ENCODE results near the gene SEPTIN12.

Gene SEPTIN12

DNA sequence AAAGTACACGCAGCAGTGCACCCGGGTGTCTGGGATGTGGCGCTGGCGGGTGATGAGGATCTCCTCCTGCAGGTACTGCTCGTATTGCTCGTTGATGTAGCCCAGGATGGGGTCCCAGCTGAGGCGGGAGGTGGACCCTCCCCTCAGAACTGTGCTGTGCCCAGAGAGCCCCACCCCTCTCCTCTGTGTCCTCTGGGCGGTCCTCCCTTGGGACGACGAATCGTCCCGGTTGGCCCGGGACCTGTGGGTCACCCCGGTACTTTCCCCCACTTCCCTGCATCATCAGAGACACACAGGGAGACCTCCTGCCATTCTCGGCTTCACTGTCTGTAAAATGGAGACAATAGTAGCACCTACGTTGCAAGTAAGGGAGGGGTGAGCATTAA, 4.2 kb downstream of the SEPTIN12 start:
- DNase-seq: no peak

DNA sequence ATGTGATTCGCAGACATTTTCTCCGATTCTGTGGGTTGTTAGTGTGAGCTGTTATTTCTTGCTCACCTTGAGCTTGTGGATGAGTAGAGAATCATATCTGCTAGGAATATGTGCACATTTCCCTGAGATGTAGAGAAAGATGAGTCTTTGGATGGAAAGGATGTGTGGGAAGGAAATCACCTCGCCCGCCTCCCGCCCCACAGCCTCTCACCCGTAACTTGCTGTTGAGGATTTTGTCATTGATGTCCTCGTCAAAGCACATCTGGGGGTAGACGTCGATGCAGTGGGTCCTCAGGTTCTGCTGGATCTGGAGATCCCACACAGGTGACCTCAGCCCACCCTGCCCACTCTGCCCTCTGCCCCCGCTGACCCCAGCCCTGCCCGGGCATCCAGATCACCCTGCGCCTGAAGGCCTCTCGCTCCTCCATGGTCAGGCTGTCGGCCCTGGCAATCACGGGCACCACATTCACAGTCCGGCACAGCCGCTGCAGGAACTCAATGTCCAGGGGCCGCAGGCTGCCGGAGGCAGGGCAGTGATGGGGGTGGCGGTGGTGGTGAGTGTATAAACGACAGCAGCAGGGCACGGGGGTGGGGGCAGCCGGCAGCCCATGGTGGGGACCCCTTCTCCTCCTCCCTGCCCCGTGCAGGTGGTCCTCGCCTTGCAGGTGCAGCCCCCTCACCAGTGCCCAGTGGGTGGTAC, 4.7 kb downstream of the SEPTIN12 start:
- no peak for DNase-seq

DNA sequence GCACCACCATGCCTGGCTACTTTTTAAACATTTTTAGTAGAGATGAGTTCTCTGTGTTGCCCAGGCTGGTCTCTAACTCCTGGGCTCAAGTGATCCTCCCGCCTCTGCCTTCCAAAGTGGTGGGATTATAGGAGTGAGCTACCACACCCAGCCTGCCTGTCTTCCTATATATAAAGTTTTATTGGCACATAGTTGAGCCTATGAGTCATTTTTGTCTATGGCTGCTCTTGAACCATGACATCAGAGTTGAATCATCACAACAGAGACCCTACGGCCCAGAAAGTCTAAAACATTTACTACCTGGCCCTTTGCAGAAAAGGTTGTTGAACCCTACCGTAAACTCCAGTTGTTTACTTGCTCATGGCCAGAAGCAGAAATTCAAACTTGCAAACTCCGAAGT, 7.9 kb downstream of the SEPTIN12 start:
- no peak for DNase-seq

DNA sequence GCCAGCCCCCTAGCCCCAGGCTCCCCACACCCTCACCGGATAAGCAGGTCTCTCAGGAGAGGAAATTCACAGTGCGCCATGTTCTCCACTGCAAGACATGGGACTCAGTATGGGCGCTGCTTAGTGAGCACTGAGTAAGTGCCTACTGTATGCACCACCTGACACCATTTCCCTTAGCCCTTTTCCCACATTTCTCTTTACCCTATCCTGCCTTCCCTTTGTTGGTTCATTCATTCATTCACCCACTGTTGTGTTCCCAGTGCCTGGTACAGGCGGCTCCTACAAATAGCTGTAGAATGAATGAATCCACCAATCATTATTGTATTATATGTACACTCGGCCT, 10.1 kb downstream of the SEPTIN12 start:
- DNase-seq: no peak

DNA sequence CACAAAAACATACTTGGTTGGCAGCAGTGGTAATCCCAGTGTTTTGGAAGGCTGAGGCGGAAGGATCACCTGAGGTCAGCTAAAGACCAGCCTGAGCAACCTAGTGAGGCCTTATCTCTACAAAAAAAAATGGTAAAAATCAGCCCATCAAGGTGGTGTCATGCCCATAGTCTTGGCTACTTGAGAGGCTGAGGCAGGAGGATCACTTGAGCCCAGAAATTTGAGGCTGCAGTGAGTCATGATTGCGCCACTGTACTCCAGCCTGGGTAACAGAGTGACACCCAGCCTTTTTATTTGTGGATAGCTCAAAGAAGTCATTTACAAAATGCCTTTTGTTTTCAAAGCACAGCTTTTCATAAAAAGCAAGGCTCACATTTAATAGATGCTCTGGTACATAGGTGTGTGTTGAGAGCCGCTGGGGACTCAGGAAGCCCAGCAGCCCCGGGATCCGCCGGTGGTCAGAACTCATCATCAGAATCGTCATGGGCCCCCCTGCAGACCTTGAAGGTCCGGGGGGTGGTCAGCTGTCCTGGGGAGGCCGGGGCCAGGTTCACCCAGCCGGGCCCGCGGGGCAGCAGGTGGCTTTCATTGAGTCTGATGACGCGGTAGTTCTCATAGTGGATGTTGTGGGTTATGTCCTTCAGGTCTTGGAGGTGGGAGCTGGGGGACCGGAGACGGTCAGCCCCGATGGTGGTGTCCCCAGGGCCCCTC, 10.7 kb downstream of the SEPTIN12 start:
- DNase-seq: no peak

DNA sequence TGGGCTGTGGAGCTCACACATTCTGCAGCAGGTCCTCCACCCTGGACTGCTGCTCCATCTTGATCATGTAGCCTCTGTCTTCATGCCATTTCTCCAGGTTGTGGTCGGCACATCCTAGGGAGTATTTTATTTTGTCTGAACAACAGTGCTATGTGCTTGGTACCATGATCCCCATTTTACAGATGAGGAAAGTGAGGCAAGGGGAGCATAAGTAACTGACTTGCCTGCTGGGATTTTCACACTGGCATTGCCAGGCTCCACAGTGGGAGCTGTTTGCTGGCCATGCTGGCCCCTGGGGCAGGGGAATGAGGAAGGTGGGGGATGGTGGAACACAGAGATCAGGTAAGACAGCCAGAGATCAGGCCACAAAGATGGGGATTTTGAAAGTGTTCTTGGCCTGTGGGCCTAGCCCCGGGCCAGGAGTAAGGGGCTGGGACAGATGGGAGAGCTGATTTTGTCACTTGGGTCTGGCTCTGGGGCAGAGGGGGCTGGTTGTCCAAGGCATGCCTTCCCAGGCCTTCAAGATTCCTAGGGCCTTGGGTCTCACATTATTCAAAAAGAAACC, 11.9 kb downstream of the SEPTIN12 start:
- no peak for DNase-seq

DNA sequence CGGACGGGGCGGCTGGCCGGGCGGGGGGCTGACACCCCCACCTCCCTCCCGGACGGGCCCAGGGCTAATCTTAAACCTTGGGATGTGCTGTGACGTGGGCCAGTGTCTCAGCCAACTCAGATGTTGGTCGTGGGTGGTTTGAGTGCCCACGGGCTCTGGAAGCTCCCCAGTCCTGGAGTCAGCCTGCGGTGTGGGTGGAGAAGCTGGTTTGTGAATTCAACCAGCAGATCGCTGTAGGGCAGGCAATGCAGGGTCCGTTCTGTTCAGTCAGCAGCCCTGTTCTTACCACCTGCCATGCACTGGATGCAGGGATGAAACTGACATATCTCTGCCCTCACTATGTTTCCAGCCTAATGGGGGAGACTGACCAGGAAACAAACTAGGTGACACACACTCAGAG, 13.1 kb downstream of the SEPTIN12 start:
- DNase-seq: no peak

DNA sequence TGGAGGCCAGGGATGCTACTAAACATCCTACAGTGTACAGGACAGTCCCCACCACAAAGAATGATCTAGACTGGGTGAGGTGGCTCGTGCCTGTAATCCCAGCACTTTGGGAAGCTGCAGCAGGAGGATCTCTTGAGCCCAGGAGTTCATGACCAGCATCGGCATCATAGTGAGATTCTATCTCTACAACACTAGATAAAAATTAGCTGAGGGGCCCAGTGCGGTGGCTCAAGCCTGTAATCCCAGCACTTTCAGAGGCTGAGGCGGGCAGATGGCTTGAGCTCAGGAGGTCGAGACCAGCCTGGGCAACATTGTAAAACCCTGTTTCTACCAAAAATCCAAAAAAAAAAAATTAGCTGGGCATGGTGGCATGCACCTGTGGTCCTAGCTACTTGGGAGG, 15.8 kb downstream of the SEPTIN12 start:
- no peak for DNase-seq

DNA sequence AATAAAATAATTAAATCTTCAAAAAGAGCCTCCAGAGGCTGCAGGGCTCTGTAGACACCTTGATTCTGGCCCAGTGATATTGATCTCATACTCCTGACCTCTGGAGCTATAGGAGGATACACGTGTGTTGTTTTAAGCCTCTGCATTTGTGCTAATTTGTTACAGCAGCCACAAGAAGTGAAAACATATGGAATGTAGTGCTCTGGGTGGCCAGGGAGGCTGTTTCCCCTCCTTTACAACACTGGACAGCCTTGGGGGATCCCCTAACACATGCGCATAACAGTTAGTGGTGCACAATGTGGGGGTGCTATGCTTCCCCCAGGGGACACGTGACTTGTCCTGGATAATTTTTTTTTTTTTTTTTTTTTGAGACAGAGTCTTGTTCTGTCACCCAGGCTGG, 16.5 kb downstream of the SEPTIN12 start:
- DNase-seq: no peak

DNA sequence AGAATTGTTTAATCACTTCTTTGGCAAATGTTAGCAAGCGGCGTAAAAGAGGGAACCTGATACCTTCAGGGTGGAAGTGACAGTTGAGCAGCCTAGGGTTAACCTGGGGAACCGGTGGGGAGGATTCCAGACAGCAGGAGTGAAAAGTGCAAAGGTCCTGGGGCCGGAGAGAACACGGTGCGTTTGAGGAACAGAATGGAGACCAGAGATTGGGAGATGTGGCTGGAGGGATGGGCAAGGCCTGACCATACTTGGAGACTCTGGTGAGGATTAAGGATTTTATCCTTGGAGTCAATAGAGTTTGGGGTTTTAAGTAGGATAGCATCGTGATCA, 18.9 kb downstream of the SEPTIN12 start:
- DNase-seq: no peak

DNA sequence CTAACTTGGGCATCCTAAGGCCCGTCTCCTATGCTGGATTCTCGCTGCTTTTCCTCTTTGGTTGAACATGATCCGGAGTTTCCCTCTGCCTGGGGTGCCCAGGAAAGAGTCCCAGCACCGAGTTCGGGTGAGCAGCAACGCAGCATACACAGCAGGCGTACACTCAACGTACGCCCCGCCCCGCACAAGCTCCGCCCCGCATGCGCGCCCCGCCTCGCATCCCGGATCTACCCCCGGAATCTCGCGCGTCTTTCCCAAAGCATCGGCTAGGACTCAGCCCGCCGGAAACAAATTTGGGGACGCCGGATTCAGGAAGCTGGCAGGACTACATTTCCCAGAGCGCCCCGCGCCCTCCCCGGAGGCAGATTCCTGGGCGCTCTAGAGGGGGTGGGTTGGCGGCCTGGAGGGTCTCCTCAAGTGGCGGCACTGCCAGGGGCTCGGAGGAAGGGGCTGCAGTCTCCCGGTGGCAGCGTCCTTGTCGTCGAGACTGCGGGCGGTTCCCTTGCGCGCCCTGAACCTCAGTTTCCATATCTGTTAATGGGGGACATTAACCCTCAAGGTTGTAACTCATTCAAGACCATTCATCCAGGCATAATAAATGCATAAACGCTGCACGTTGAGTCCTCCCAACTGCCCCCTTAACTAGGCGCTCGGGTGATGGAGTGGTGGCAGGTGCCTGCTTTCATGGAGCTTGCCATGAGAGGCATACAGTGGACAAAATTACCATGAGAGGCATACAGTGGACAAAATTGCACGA, 19.4 kb downstream of the SEPTIN12 start:
- DNase-seq: peak; percentile 89

DNA sequence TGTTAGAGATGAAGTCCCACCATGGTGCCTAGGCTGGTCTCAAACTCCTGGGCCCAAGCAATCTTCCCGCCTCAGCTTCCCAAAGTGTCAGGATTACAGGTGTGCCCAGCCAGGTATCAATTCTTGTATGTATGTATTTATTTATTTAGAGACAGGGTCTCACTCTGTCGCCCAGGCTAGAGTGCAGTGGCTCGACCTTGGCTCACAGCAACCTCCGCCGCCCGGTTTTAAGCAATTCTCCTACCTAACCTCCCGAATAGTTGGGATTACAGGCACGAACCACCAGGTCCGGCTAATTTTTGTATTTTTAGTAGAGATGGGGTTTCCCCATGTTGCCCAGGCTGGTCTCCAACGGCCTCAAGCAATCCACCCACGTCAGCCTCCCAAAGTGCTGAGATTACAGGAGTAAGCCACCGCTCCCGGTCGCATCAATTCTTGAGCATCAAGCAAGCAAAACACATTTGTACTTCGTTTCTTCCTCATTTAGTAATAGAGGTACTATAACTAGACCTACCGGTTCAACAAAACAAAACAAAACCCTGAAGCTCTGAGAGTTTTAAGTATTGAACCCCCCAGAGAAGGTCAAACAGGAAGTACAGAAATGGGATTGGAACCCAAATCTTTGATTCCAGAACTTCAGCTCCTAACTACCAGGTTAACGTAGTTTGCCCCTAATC, 20.1 kb downstream of the SEPTIN12 start:
- DNase-seq: no peak

DNA sequence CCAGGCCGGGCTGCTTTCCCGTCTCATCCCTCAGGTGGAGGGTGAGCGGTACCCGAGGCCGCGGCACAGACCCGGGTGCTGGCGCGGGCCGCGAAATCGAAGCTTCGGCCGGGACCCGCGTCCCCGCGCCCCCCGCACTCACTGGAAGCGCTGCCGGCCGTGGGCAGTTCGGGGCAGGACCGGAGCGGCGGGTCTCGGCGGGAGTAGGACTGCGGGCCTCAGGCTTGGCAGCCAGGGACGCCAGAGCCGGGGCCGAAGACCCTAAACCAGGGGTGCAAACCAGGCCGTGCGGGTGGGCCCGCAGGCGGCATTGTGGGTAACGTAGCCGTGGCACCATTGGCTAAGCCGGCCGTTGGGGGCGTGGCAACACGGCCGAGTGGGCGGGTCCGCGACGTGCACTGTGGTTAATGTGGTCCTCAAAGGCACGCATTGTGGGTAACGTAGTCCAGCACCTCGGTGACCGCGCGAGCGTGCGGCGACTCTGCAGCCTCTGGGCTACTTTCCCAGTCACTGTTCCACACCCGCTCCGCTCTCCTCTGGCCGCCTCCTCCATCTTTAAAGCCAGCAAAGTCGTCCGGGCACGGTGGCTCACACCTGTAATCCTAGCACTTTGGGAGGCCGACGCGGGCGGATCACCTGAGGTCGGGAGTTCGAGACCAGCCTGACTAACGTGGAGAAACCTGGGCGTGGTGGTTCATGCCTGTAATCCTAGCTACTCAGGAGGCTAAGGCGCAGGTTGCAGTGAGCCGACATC, 21.1 kb downstream of the SEPTIN12 start, which contains the start of gene ZNF500:
ZNF500 (minus strand) TSS at position 288 of the 754 bp plus-strand sequence. CDS start 1,184 bp downstream, outside the sequence.
- DNase-seq: peak; percentile 95

DNA sequence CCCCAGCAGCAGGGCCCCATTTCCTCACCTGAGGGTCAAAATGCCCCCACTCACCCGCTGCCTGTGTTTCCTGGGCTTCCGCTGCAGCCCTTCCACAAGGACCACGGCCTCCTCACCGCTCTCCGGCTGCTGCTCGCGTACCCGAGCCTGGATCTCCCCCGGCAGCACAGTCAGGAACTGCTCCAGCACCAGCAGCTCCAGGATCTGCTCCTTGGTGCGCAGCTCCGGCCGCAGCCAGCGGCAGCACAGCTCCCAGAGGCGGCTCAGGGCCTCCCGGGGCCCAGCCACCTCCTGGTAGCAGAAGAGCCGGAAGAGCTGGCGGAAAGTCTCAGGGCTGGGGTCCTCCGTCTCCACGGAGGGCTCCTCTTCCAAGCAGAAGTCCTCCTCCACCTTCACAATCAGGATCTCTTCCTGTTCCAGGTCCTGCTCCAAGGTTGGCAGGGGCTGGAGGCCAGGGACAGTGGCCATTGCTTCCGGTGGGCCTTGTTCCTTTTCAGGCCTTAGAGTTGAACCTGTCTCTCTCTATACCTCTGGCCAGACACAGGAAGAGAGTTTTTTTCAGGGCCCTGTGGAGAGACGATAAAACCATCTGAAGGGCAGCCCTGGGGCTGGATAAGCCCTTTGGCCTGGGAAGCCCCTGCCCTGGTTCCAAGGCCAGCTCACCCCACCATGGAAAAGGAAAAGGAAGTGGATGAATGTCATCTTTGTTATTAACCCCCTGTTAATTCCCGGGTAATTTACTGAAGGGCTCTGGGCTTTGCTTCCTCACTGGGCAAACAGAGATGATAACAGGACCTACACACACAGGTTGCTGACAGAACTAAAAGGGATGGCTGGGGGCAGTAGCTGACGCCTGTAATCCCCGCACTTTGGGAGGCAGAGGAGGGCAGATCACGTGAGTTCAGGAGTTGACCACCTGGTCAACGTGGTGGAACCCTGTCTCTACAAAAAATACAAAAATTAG, 22.4 kb downstream of the SEPTIN12 start:
- DNase-seq: no peak

DNA sequence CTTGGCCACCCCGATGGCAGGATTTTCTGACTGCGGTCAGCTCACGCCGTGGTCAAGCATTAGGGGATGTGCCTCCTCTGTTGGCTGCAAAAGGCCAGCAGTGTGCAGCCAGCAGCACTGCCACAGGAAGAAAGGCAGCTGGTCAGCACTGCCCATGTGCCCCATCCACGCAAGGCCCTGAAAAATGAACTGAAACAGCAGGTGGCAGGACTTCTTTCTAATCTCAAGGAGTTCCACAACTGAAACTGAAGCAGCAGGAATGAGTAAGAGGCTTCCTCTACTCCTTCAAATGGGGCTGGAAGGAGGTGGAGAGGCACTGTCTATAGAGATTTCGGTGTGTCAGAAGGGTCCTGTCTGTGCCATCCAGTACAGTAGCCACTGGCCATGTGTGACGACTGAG, 24.4 kb downstream of the SEPTIN12 start:
- no peak for DNase-seq

DNA sequence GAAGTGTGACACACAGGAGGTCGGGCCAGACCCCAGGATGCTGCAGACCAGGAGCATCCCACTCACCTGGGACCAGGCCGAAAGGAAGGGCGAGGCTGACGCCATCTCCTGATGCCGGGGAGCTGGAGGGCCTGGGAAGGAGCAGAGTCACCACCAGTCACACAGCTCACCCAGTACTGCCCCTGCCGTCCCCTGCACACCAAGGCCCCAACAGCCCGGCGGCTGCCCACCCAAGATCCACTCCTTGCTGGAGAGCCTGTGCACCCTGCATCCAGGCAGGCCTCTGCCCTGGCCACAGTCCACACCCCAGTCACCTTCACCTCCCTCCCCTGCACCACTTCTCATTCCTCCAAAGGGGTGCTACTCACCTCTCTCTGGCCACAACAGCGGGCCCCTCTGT, 25.9 kb downstream of the SEPTIN12 start:
- no peak for DNase-seq

DNA sequence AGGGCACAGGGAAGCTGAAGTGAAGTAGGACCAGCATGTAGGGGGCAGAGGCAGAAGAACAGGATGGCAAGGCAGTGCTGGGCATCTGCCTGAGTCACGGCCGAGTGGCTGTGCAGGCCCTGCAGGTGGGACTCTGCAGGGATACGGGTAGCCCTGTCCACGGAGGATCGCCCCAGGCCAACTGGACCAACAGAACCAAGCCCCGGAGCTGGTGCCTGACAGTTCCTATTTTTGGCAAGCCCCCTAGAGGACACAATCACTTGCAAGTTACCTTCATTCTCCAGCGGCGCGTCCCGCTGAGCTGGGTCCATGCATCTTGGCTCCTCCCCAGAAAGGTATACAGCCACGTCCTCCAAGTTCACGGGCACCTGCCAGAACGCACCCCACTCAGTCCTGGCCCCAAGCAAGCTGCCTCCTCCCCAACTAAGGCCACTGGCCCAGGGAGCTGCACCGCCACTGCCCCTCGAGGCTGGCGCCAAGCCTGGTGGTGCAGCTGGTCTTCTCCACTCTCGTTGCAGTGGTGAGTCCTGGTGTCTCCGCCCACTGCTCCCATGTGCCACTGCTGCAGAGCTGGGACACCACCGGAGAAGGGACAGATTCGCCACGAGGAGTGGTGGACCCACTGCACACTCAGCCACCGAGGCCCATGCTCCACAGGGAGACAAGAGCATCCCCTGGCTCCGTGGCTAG, 27.8 kb downstream of the SEPTIN12 start:
- DNase-seq: no peak

DNA sequence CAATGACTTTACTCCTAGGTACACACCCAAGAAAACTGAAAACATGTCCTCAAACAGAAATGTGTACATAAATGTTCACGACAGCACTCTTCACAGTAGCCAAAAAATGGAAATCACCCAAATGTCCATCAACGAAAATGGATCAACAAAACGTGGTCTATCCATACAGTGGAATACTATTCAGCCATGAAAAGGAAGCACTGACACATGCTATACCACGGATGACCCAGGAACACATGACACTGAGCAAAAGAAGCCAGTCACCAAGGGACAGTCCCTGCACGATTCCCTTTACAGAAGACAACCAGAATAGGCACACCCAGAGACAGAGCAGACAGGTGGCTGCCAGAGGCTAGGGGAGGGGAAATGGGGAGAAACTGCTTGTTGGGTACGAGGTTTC, 32.5 kb downstream of the SEPTIN12 start:
- no peak for DNase-seq

DNA sequence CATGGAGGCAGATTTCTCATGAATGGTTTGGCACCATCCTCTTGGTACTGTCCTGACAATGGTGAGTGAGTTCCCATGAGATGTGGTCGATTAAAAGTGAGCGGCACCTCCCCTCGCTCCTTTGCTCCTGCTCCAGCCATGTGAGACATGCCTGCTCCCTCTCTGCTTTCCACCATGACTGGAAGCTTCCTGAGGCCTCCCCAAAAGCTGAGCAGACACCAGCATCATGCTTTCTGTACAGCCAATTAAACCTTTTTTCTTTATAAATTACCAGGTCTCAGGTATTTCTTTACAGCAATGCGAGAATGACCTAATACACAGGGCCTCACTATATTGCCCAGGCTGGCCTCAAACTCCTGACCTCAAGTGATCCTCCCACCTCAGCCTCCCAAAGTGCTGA, 33.3 kb downstream of the SEPTIN12 start:
- DNase-seq: no peak

DNA sequence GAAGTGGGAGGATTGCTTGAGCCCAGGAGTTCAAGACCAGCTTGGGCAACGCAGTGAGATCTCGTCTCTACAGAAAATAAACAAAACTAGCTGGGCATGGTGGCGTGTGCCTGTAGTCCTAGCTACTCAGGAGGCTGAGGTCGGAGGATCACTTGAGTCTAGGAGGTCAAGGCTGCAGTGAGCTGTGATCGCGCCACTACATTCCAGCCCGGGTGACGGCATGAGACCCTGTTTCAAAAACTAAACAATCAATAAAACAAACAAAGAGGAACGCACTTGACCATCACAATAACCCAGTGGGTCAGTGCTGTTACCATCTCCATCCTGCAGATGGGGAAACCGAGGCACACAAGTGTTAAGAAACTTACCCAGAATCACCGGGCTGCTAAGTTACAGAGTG, 34.9 kb downstream of the SEPTIN12 start:
- no peak for DNase-seq

Data from CD4-positive, alpha-beta T cell treated with Interleukin-4 for 4 hours (primary cell).